Mesenchymal stem cell (in vitro differentiated cells and primary cell): ENCODE measurements around the gene SYT14.

Source experiments
- DNase-seq: peaks from one replicate; pipeline ENCODE4 v3.0.0-alpha.2; 2013
- H2AFZ ChIP-seq: one replicate; pipeline ENCODE4 v1.6.1; 2013; ENCODE audit warnings: low read depth, mild to moderate bottlenecking, control low read depth, inconsistent platforms, low read length, moderate library complexity
- H2AK5ac ChIP-seq: 2 replicates; pipeline ENCODE4 v1.6.1; 2013; ENCODE audit warnings: low read length, moderate library complexity, mild to moderate bottlenecking, inconsistent platforms; ENCODE audit not compliant: severe bottlenecking
- H2BK120ac ChIP-seq: one replicate; pipeline ENCODE4 v1.6.1; 2013; ENCODE audit warnings: low read depth, mild to moderate bottlenecking, inconsistent platforms, low read length, moderate library complexity
- H2BK12ac ChIP-seq, 2 experiments: one replicate each; pipeline ENCODE4 v1.6.1; 2013; ENCODE audit warnings: inconsistent platforms in 2 of 2, low read length in 2 of 2, mild to moderate bottlenecking in 2 of 2, moderate library complexity in 2 of 2, control low read depth in 1 of 2
- H2BK15ac ChIP-seq: one replicate; pipeline ENCODE4 v1.6.1; 2013; ENCODE audit warnings: mild to moderate bottlenecking, low read depth, inconsistent platforms; ENCODE audit not compliant: poor library complexity, severe bottlenecking
- H2BK5ac ChIP-seq: 2 replicates; pipeline ENCODE4 v1.6.1; 2013; ENCODE audit warnings: low read depth, mild to moderate bottlenecking, low read length, control low read depth, inconsistent platforms; ENCODE audit not compliant: poor library complexity, severe bottlenecking
- H3K14ac ChIP-seq, 2 experiments: one replicate each; pipeline ENCODE4 v1.6.1; 2013; ENCODE audit warnings: inconsistent platforms in 2 of 2, low read length in 2 of 2, control low read depth in 1 of 2, mild to moderate bottlenecking in 1 of 2, moderate library complexity in 1 of 2
- H3K18ac ChIP-seq, 2 experiments: one replicate each; pipeline ENCODE4 v1.6.1; 2013; ENCODE audit warnings: inconsistent platforms in 2 of 2, low read length in 2 of 2, control low read depth in 1 of 2, low read depth in 1 of 2, mild to moderate bottlenecking in 1 of 2
- H3K23ac ChIP-seq, 2 experiments: one replicate each; pipeline ENCODE4 v1.6.1; 2013; ENCODE audit warnings: inconsistent platforms in 2 of 2, low read length in 2 of 2, mild to moderate bottlenecking in 2 of 2, moderate library complexity in 2 of 2, control low read depth in 1 of 2
- H3K27ac ChIP-seq: 2 replicates; pipeline ENCODE4 v1.5.1; 2013; ENCODE audit warnings: mild to moderate bottlenecking, moderate library complexity, low read length, control low read depth, inconsistent platforms; ENCODE audit not compliant: poor library complexity, severe bottlenecking
- H3K27me3 ChIP-seq, 2 experiments: 2 replicates each; pipeline versions ENCODE4 v1.6.1 to v1.7.0; 2013; ENCODE audit warnings: low read length in 2 of 2, mild to moderate bottlenecking in 2 of 2, moderate library complexity in 2 of 2, control low read depth in 1 of 2, inconsistent platforms in 1 of 2; ENCODE audit not compliant: control insufficient read depth in 1 of 2, insufficient read depth in 1 of 2
- H3K36me3 ChIP-seq, 2 experiments: 2 replicates each; pipeline versions ENCODE4 v1.6.1 to v1.7.0; 2013; ENCODE audit warnings: low read length in 2 of 2, control low read depth in 1 of 2, inconsistent platforms in 1 of 2, low read depth in 1 of 2, mild to moderate bottlenecking in 1 of 2; ENCODE audit not compliant: insufficient read depth in 2 of 2, control insufficient read depth in 1 of 2
- H3K4ac ChIP-seq, 2 experiments: one replicate each; pipeline ENCODE4 v1.6.1; 2013; ENCODE audit warnings: inconsistent platforms in 2 of 2, low read length in 2 of 2, mild to moderate bottlenecking in 2 of 2, moderate library complexity in 2 of 2, control low read depth in 1 of 2, low read depth in 1 of 2
- H3K4me1 ChIP-seq: 2 replicates; pipeline ENCODE4 v1.6.1; 2013; ENCODE audit warnings: low read depth, low read length, control low read depth; ENCODE audit not compliant: control insufficient read depth, insufficient read depth
- H3K4me2 ChIP-seq: 2 replicates; pipeline ENCODE4 v1.6.1; 2013; ENCODE audit warnings: low read length, mild to moderate bottlenecking, inconsistent platforms; ENCODE audit not compliant: poor library complexity, severe bottlenecking
- H3K4me3 ChIP-seq, 2 experiments: 2 replicates each; pipeline versions ENCODE4 v1.5.1 to v1.7.0; 2013; ENCODE audit warnings: low read length in 2 of 2, mild to moderate bottlenecking in 2 of 2, control low read depth in 1 of 2, low read depth in 1 of 2; ENCODE audit not compliant: insufficient read depth in 1 of 2
- H3K79me1 ChIP-seq: replicated peaks from 2 replicates; pipeline ENCODE4 v1.6.1; 2013; ENCODE audit warnings: mild to moderate bottlenecking, control low read depth, low read length, inconsistent platforms; ENCODE audit not compliant: poor library complexity, severe bottlenecking
- H3K9ac ChIP-seq: 2 replicates; pipeline ENCODE4 v1.7.0; 2013; ENCODE audit warnings: mild to moderate bottlenecking, low read length, moderate library complexity
- H3K9me3 ChIP-seq: 2 replicates; pipeline ENCODE4 v1.7.0; 2013; ENCODE audit warnings: mild to moderate bottlenecking, low read length; ENCODE audit not compliant: control insufficient read depth
- H4K8ac ChIP-seq: one replicate; pipeline ENCODE4 v1.6.1; 2013; ENCODE audit warnings: inconsistent platforms, mild to moderate bottlenecking, low read length, moderate library complexity
- H4K91ac ChIP-seq: one replicate; pipeline ENCODE4 v1.6.1; 2013; ENCODE audit warnings: mild to moderate bottlenecking, low read length, inconsistent platforms
- WGBS: methylation state at CpG from one replicate; pipeline ENCODE4 v1.1.7; 2013; ENCODE audit warnings: mixed read lengths; 5-methylcytosine and 5-hydroxymethylcytosine counted together

Gene SYT14

GRCh38 chr1:210027994-210028393 is 90.0 kb downstream of the SYT14 start:
- Histone ChIP-seq H4K8ac (no peak overlapping the region), H3K14ac (no peak overlapping the region), H2BK5ac (no peak overlapping the region), H3K23ac (no peak overlapping the region), H3K36me3 (no peaks in the 10 kb centered on the region), H3K79me1 (peaks cover 4% of the 10 kb centered on the region), H3K9me3 (no peaks in the 10 kb centered on the region), H3K27ac (no peak overlapping the region), H3K27me3 (no peaks in the 10 kb centered on the region), H3K4me2 (no peak overlapping the region), H2BK12ac (no peak overlapping the region), H3K4ac (no peak overlapping the region), H2AFZ (no peak overlapping the region), H3K9ac (no peak overlapping the region), H3K4me1 (no peaks in the 10 kb centered on the region), H3K18ac (no peak overlapping the region), H2AK5ac (no peak overlapping the region), H2BK15ac (no peak overlapping the region), H4K91ac (no peak overlapping the region), H2BK120ac (no peak overlapping the region), H3K4me3 (no peak overlapping the region)
- no CpG with 5 or more reads among the region's 1 CpG for WGBS
- no peak for DNase-seq

- Histone ChIP-seq H2BK12ac (no peak overlapping the region), H3K27ac (no peak overlapping the region), H2AFZ (no peak overlapping the region), H3K9me3 (peaks cover 6% of the 10 kb centered on the region), H3K4ac (no peak overlapping the region), H2BK5ac (no peak overlapping the region), H2AK5ac (no peak overlapping the region), H2BK15ac (no peak overlapping the region), H3K14ac (no peak overlapping the region), H3K4me1 (no peaks in the 10 kb centered on the region), H4K91ac (no peak overlapping the region), H3K36me3 (no peaks in the 10 kb centered on the region), H2BK120ac (no peak overlapping the region), H3K23ac (no peak overlapping the region), H3K4me2 (no peak overlapping the region), H4K8ac (no peak overlapping the region), H3K79me1 (peaks cover 2% of the 10 kb centered on the region), H3K18ac (no peak overlapping the region), H3K4me3 (no peak overlapping the region), H3K9ac (no peak overlapping the region), H3K27me3 (no peaks in the 10 kb centered on the region)
- DNase-seq, result no peak
- WGBS, result no CpG with 5 or more reads among the region's 1 CpG
Measured at GRCh38 chr1:210031473-210031872, 93.5 kb downstream of the SYT14 start.

- Histone ChIP-seq H3K23ac (no peak overlapping the region), H2BK5ac (no peak overlapping the region), H3K18ac (no peak overlapping the region), H3K36me3 (no peaks in the 10 kb centered on the region), H2AK5ac (no peak overlapping the region), H3K9ac (no peak overlapping the region), H2BK120ac (no peak overlapping the region), H2BK12ac (no peak overlapping the region), H3K9me3 (peaks cover 7% of the 10 kb centered on the region), H4K91ac (no peak overlapping the region), H4K8ac (no peak overlapping the region), H3K4me3 (no peak overlapping the region), H2AFZ (no peak overlapping the region), H3K14ac (no peak overlapping the region), H2BK15ac (no peak overlapping the region), H3K4me2 (no peak overlapping the region), H3K4me1 (no peaks in the 10 kb centered on the region), H3K27ac (no peak overlapping the region), H3K4ac (no peak overlapping the region), H3K27me3 (no peaks in the 10 kb centered on the region), H3K79me1 (peaks cover 6% of the 10 kb centered on the region)
- DNase-seq, result no peak
Measured at GRCh38 chr1:210043058-210043457, 105.0 kb downstream of the SYT14 start.

GRCh38 chr1:210049616-210050015 is 111.6 kb downstream of the SYT14 start:
- H3K4me2 ChIP-seq, result no peak overlapping the region
- H3K14ac ChIP-seq, result no peak overlapping the region
- no peak overlapping the region for H3K18ac ChIP-seq
- no peak overlapping the region for H2BK120ac ChIP-seq
- no peaks in the 10 kb centered on the region for H3K27me3 ChIP-seq
- H3K4me1 ChIP-seq, result no peaks in the 10 kb centered on the region
- H2BK5ac ChIP-seq, result no peak overlapping the region
- no peak overlapping the region for H3K27ac ChIP-seq
- no peaks in the 10 kb centered on the region for H3K79me1 ChIP-seq
- H3K9me3 ChIP-seq, result no peaks in the 10 kb centered on the region
- H4K91ac ChIP-seq, result no peak overlapping the region
- no peak overlapping the region for H3K4ac ChIP-seq
- no peak overlapping the region for H2BK15ac ChIP-seq
- H2BK12ac ChIP-seq, result no peak overlapping the region
- no peak overlapping the region for H2AFZ ChIP-seq
- WGBS, result 83% methylated on average over 7 of the region's 7 CpGs
- no peak overlapping the region for H3K23ac ChIP-seq
- no peak for DNase-seq
- H2AK5ac ChIP-seq, result no peak overlapping the region
- no peak overlapping the region for H3K4me3 ChIP-seq
- no peak overlapping the region for H4K8ac ChIP-seq
- no peak overlapping the region for H3K9ac ChIP-seq
- no peaks in the 10 kb centered on the region for H3K36me3 ChIP-seq
